TTC549 (cell line): ENCODE data around the gene ANTXR1.

Experiments used
- FAIRE-seq: peaks from 2 replicates; lab custom pipeline; 2012; peaks lifted over from hg19 to GRCh38; lab: Jason Lieb, UNC

The ANTXR1 gene

GRCh38 chr2:69181806-69182427 lies 168.9 kb downstream of the ANTXR1 start:
- no peak for FAIRE-seq

- no peak for FAIRE-seq
These were observed 170.7 kb downstream of the ANTXR1 start for GRCh38 chr2:69183659-69184058.

- no peak for FAIRE-seq
These were observed 171.2 kb downstream of the ANTXR1 start for GRCh38 chr2:69184224-69184623.

- no peak for FAIRE-seq
These were observed 172.8 kb downstream of the ANTXR1 start for GRCh38 chr2:69185807-69186206.

GRCh38 chr2:69186614-69187013 lies 173.6 kb downstream of the ANTXR1 start:
- no peak for FAIRE-seq

- FAIRE-seq = no peak
These were observed 175.4 kb downstream of the ANTXR1 start for GRCh38 chr2:69188182-69188900.

GRCh38 chr2:69190743-69191404 lies 177.9 kb downstream of the ANTXR1 start:
- no peak for FAIRE-seq

GRCh38 chr2:69191634-69192033 lies 178.7 kb downstream of the ANTXR1 start:
- no peak for FAIRE-seq

GRCh38 chr2:69192176-69192945 lies 179.4 kb downstream of the ANTXR1 start:
- no peak for FAIRE-seq

- no peak for FAIRE-seq
These were observed 182.7 kb downstream of the ANTXR1 start for GRCh38 chr2:69195706-69196105.

- FAIRE-seq = no peak
These were observed 183.5 kb downstream of the ANTXR1 start for GRCh38 chr2:69196327-69197117.

- FAIRE-seq = no peak
These were observed 187.1 kb downstream of the ANTXR1 start for GRCh38 chr2:69200107-69200520.

GRCh38 chr2:69201259-69201658 lies 188.3 kb downstream of the ANTXR1 start:
- FAIRE-seq = no peak

- no peak for FAIRE-seq
These were observed 189.3 kb downstream of the ANTXR1 start for GRCh38 chr2:69202327-69202726.

GRCh38 chr2:69203166-69203985 lies 190.4 kb downstream of the ANTXR1 start:
- FAIRE-seq = no peak

- FAIRE-seq = no peak
These were observed 191.7 kb downstream of the ANTXR1 start for GRCh38 chr2:69204654-69205053.

GRCh38 chr2:69205076-69205475 lies 192.1 kb downstream of the ANTXR1 start:
- no peak for FAIRE-seq

GRCh38 chr2:69205491-69205890 lies 192.5 kb downstream of the ANTXR1 start:
- no peak for FAIRE-seq

GRCh38 chr2:69208023-69208595 lies 195.1 kb downstream of the ANTXR1 start:
- FAIRE-seq = no peak

GRCh38 chr2:69209482-69209881 lies 196.5 kb downstream of the ANTXR1 start:
- FAIRE-seq = no peak

- no peak for FAIRE-seq
These were observed 197.4 kb downstream of the ANTXR1 start for GRCh38 chr2:69210385-69210784.
